ENCODE measurements around the gene POTEM. TPM values are rescaled to one million over a fixed set of nuclear protein-coding genes. Genes with fewer than 3 reads are reported as not detected.
"Not testable (repeated sequence)": the region's sequence is repeated elsewhere in the genome, so short reads cannot be mapped to it uniquely, and the experiment has no call there.

The POTEM gene
- not detected in 2 replicates for total RNA-seq

DNA sequence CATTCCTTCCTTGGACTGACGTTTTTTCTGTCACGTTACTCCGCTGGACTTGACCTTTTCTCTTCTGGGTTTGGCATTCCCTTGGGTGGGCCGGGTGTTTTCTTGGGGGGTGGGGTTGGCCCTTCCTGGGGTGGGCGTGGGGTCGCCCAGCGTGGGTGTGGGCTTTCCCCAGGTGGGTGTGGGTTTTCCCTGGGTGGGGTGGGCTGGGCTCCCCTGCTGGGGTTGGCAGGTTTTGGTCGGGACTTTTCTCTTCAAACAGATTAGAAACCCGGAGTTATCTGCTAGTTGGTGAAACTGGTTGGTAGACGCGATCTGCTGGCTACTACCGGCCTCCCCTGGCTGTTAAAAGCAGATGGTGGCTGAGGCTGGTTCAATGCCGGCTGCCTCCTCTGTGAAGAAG lies at the start of gene POTEM:
Gene POTEM (plus strand): TSS at position 301 of the 400 bp plus-strand sequence. CDS start 52 bp downstream, at position 353.
- H3K4me3 ChIP-seq (ENCODE audit: low read depth, low read length); DNase-seq (ENCODE audit: low read depth): not testable (repeated sequence)

DNA sequence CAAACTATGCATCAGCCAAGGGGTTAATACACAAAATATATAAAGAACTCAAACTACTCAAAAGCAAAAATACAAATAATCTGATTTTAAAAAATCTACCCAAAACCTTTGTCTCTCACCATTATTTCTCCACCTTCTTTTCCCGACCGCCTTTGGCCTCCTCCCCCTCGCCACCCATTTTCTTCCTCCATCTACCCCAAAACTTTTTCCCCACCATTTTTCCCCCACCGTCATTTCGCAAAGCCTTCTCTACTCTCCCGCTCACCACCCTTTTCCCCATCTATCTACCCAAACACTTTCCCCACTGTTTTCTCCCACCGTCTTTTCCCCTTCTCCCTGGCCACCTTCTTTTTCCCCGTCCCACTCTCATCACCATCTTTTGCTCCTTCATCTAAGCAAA lies 48.9 kb upstream of the POTEM start:
- H3K4me3 ChIP-seq (ENCODE audit: low read depth, low read length); DNase-seq (ENCODE audit: low read depth): not testable (repeated sequence)

DNA sequence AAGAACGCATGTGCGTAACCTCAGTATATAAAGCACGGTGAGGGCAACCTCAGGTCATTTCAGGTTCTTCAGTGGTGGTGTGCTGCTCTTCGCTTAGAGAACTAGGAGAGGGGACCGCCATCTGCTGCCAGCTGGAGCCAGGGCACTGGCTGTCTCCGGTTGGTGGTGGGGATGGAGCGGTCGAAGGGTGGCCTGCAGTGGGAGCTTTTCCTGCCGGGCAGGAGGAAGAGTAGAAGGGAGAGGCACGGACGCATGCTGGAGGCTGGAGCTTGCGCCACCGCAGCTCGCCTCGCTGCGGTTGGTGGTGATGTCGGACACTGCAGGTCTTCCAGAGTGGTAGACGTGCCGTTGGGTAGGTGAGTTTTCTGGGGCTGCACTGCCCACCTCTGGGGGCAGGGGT lies 47.2 kb upstream of the POTEM start:
- DNase-seq (ENCODE audit: low read depth); H3K4me3 ChIP-seq (ENCODE audit: low read depth, low read length): not testable (repeated sequence)

DNA sequence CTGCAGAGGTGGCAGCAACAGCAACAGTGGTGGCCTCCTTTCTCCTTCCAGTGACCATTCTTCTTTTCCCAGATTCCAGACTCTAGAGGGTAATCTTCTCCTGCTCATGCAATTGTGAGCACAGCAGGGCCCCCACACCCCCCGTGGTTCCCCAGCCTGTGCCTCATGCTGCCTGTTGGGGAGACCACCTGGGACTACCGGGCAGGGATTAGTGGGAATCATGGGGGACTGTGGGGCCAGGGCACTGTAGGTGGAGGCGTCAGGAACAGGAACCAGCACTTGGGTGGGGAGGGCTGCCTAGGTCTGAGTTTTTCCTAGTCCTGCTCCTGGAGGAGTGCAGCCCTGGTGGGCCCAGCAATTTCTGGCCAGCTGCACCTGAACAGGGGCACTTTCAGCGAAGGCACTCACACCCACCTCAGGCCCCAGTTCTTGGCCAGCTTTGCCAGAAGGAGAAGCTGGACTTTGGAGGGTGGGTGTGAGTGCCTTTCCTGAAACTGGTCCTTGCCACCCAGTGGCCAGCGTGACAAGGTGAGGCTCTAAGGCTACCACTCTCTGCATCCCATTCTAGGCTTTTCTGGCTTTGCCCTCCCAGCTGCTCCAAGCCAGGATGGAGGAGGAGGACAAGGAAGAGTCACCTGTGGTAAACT lies 46.1 kb upstream of the POTEM start:
- not testable (repeated sequence) for DNase-seq (ENCODE audit: low read depth); H3K4me3 ChIP-seq (ENCODE audit: low read depth, low read length)

DNA sequence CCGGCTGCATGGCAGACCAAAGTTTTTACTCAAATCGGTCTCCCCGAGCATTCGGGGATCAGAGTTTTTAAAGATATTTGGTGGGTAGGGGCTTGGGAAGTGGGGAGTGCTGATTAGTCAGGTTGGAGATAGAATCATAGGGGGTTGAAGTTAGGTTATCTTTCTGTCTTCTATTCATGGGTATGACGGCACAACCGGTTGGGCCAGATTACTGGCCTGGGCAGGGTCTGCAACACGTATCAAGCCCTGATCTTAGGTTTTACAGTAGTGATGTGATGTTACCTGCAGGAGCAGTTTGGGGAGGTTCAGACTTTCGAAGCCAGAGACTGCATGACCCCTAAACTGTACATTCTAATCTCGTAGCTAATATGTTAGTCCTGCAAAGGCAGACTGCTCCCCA lies 30.4 kb upstream of the POTEM start:
- not testable (repeated sequence) for DNase-seq (ENCODE audit: low read depth); H3K4me3 ChIP-seq (ENCODE audit: low read depth, low read length)

DNA sequence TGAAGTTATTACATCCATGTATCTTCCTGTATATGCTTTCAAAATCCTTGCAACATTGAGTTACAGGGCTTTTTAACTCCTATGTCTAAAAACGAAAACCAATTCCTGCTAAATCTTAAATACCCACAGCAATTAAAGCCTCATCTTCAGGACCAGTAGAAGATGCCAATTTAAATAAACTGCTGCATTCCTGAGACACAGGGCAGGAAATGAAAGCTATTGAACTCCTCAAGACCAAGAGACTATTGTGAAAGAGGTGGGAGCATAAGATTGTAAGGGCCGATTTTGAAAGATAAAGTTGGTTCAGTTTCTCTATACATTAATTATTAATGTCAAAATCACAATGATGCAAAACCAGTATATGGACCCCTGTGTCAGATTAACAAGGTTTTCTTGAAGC lies 28.5 kb upstream of the POTEM start:
- not testable (repeated sequence) for H3K4me3 ChIP-seq (ENCODE audit: low read depth, low read length); DNase-seq (ENCODE audit: low read depth)

DNA sequence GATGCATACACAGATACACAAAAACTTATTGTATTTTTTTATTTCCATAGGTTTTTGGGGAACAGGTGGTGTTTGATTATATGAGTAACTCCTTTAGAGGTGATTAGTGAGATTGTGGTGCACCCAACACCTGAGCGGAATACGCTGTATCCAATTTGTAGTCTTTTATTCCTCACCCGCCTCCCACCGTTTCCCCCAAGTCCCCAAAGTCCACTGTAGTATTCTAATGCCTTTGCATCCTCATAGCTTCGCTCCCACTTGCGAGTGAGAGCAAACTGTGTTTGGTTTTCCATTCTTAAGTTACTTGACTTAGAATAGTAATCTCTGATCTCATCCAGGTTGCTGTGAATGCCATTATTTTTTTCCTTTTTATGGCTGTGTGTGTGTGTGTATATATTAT lies 17.3 kb upstream of the POTEM start:
- not testable (repeated sequence) for DNase-seq (ENCODE audit: low read depth); H3K4me3 ChIP-seq (ENCODE audit: low read depth, low read length)

DNA sequence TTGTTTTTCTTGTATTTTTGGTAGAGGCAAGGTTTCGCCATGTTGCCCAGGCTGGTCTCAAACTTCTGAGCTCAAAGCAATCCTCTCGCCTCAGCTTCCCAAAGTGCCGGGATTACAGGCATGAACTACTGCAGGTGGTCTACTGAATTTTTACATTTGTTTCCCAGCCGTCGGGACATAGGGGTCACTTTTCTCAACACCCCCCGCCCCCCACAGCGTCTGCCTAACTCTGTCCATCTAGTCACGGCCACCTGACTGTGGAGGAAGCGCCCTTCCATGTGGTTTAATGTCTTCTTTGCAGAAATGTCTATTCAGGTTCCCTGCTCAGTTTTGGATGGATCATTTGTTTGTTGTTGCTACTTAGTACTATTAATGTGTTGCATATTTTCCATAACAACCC lies 14.1 kb upstream of the POTEM start:
- not testable (repeated sequence) for H3K4me3 ChIP-seq (ENCODE audit: low read depth, low read length); DNase-seq (ENCODE audit: low read depth)

DNA sequence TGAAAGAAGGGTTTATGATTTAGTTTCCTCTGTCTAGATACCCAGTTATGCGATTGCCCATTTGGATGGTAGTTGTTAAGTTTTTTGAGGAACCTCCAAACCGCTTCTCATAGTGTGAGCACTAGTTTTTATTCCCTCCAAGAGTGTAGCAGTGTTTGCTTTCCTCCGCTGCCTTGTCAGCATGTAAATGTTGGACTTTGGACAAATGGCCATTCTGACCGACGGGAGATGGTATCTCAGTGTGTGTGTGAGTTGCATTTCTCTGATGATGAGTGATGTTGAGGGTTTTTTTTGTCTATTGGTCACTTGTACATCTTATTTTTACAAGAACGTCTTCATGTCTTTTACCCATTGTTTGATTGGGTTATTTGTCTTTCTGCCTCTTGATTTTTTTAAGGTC lies 11.4 kb upstream of the POTEM start:
- DNase-seq (ENCODE audit: low read depth); H3K4me3 ChIP-seq (ENCODE audit: low read depth, low read length): not testable (repeated sequence)

DNA sequence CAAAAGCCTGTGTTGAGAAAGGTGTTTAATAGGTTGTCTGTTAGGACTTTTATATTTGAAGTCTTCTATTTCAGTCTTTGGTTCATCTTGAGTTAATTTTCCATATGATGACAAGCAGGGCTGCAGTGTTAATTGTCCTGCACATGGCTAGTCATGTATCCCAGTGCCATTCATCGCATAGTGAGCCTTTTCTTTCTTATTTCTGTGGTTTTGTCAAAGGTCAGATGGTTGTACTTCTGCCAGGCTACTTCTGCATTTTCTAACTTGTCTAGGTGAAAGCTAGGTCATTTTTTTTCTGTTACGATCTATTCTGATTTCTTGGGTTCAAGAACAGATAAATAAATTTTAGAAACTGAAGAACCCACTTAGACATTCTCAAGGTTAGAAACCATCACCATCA lies 5.7 kb upstream of the POTEM start:
- not testable (repeated sequence) for H3K4me3 ChIP-seq (ENCODE audit: low read depth, low read length)

DNA sequence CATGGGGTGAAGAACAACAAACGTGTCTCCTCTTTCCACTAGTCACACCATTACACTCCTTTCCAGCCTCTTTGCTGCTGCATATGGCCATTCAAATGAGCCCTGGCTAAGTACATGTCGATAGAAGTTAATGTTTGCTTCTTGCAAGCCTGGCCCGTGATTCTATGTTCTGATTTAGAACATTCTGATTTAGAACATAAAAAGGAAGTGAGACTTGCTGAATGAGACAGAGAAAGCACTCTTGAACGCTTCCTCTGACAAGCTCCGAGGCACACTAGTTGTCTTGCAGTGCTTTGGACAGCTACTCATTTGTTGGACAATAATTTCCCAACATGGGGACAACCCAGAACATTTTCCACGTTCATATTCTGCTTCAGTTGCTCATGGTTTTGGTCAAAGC lies 5.1 kb upstream of the POTEM start:
- not testable (repeated sequence) for H3K4me3 ChIP-seq (ENCODE audit: low read depth, low read length); DNase-seq (ENCODE audit: low read depth)

More for the DNA sequence above, 5.7 kb upstream of the POTEM start:
- not testable (repeated sequence) for DNase-seq (ENCODE audit: low read depth)

DNA sequence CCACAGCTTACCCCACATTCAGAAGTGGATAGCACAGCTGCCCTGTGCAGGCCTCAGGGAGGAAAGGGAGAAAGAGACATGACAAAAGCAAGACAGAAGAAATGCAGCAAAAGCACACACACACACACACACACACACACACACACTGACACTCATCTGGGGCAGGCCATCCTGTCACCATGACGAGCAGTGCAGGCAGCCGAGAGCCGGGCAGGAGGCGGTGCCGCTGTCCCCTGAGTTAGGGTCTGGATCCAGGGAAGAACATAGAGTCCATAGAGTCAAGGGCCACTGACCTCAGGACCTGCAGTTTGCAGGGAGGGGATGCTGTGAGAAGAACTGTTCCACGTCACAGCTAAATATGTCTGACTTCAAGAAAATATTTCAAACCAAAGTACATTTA lies 4.0 kb upstream of the POTEM start:
- not testable (repeated sequence) for DNase-seq (ENCODE audit: low read depth); H3K4me3 ChIP-seq (ENCODE audit: low read depth, low read length)

DNA sequence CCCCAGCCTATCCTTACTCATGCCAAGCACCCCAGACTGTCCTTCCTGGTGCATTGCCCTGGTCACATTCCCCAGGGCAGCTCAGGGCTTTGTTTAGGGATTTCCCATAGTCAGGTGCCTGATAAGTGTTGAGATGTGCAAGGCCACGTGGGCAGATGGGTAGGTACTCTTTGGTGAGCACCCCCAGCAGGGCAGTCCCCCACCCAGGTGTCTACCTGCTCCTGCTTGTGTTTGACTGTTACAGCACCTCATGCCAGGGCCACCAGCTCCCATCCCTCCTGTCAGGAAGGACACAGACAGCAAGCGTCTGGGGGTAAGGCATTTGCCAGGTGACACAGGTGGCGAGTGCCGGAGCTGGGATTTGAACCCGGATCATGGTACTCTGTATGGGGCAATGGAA lies 2.4 kb upstream of the POTEM start:
- DNase-seq (ENCODE audit: low read depth); H3K4me3 ChIP-seq (ENCODE audit: low read depth, low read length): not testable (repeated sequence)

DNA sequence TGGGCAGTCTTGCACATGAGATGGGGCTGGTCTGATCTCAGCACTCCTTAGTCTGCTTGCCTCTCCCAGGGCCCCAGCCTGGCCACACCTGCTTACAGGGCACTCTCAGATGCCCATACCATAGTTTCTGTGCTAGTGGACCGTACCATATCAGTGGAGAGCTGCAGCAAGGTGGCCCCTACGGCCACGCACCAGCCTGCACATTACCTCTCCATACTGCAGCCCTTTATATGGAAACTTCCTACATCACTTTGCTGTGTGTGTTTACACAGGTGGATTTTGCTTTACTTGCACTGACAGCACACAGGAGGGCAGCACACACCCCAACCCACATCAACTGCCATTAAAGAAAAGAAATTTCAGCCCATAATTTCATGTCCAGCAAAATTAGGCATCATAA lies 35.3 kb downstream of the POTEM start:
- not testable (repeated sequence) for H3K4me3 ChIP-seq (ENCODE audit: low read depth, low read length); DNase-seq (ENCODE audit: low read depth)

DNA sequence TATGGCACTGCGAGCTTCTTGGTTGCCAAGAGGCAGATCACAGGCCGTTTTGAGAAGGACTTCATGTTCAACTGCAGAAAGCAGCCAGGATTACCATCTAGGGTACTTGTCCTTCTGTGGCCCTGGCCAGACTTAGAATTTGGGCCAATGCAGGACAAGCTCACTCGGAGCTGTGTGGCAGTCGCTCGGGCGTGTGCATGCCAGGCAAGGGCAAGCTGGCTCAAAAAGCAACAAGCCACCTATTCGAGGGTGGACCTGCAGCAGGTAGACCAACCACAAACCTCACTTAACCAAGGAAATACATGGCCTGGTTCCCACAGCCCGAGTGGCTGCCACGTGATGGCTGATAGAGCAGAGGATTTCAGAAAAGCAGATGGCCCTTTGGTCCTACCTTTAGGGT lies 39.3 kb downstream of the POTEM start:
- not testable (repeated sequence) for DNase-seq (ENCODE audit: low read depth); H3K4me3 ChIP-seq (ENCODE audit: low read depth, low read length)

DNA sequence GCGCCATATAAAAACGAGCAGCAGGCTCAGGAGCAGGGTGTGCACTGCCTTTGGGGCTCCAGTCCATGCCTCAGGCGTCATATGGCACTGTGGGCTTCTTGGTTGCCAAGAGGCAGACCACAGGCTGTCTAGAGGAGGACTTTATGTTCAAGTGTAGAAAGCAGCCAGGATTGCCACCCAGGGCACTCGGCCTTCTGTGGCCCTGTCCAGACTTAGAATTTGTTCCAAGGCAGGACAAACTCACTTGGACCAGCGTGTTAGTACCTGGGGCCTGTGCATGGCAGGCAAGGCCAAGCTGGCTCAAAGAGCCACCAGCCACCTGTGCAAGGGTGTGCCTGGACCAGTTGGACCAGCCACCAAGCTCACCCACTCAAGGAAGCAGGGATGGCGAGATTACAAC lies 40.4 kb downstream of the POTEM start:
- H3K4me3 ChIP-seq (ENCODE audit: low read depth, low read length); DNase-seq (ENCODE audit: low read depth): not testable (repeated sequence)

DNA sequence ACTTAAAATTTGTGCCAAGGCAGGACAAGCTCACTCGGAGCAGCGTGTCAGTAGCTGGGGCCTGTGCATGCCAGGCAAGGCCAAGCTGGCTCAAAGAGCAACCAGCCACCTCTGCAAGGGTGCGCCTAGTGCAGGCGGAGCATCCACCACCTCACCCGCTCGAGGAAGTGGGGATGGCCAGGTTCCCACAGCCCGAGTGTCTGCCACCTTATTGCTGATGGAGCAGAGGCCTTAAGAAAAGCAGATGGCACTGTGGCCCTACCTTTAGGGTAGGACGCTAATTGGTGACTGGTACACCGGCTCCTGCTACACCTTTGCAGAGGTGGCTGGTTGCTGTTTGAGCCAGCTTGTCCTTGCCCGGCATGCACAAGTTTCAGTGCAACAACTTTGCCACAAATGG lies 43.8 kb downstream of the POTEM start:
- H3K4me3 ChIP-seq (ENCODE audit: low read depth, low read length); DNase-seq (ENCODE audit: low read depth): not testable (repeated sequence)

DNA sequence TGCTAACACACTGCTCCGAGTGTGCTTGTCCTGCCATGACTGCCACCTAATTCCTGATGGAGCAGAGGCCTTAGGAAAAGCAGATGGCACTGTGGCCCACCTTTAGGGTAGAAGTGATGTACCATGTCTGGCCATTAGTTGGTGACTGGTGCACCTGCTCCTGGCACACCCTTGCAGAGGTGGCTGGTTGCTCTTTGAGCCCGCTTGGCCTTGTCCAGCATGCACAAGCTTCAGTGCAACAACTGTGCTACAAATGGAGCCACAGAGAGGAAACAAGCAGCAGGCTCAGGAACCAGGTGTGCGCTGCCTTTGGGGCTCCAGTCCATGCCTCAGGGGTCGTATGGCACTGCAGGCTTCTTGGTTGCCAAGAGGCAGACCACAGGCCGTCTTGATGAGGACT lies 44.5 kb downstream of the POTEM start:
- DNase-seq (ENCODE audit: low read depth); H3K4me3 ChIP-seq (ENCODE audit: low read depth, low read length): not testable (repeated sequence)

DNA sequence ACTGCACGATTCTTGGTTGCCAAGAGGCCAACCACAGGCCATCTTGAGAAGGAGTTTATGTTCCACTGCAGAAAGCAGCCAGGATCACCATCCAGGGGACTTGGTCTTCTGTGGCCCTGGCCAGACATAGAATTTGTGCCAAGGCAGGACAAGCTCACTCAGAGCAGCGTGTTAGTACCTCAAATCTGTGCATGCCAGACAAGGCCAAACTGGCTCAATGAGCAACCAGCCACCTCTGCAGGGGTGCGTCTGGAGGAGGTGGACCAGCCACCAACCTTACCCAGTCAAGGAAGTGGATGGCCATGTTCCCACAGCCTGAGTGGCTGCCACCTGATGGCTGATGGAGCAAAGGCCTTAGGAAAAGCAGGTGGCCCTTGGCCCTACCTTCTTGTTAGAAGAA lies 48.0 kb downstream of the POTEM start:
- DNase-seq (ENCODE audit: low read depth); H3K4me3 ChIP-seq (ENCODE audit: low read depth, low read length): not testable (repeated sequence)

DNA sequence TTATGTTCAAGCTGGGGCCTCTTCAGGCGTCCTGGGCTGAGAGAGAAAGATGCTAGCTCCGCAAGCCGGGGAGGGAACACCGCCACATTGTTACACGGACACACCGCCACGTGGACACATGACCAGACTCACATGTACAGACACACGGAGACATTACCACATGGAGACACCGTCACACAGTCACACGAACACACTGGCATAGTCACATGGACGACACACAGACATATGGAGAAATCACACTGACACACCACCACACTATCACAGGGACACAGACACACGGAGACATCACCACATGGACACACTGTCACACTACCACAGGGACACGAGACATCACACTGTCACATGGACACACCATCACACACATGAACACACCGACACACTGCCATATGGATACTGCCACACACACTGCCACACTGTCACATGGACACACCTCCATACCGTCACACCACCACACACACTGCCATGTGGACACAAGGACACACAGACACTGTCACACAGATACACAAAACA lies 57.9 kb downstream of the POTEM start:
- DNase-seq (ENCODE audit: low read depth); H3K4me3 ChIP-seq (ENCODE audit: low read depth, low read length): not testable (repeated sequence)
